Activated CD4-positive, alpha-beta T cell treated with anti-CD3 and anti-CD28 coated beads for 4 hours (primary cell): Measurements from ENCODE around the gene PSMC3.

Source experiments
- DNase-seq, 2 donors: peaks; one replicate each; pipeline ENCODE4 v3.0.0-alpha.2; 2020

Gene PSMC3

DNA sequence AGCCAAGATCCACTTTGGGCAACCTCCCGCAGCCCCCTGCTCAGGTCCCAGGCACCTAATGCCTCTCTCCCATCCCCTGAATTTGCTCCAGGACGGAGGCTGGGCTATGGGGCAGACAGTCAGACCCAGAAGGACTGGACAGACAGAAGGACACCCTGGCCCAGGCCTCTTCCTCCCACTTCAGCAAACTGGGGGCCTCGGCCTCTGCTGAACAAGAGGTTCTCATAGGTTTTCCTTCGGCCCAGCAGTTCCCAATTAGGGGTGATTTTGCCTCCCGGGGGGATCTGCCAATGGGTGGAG, 51.6 kb downstream of the PSMC3 start:
- no peak for DNase-seq

DNA sequence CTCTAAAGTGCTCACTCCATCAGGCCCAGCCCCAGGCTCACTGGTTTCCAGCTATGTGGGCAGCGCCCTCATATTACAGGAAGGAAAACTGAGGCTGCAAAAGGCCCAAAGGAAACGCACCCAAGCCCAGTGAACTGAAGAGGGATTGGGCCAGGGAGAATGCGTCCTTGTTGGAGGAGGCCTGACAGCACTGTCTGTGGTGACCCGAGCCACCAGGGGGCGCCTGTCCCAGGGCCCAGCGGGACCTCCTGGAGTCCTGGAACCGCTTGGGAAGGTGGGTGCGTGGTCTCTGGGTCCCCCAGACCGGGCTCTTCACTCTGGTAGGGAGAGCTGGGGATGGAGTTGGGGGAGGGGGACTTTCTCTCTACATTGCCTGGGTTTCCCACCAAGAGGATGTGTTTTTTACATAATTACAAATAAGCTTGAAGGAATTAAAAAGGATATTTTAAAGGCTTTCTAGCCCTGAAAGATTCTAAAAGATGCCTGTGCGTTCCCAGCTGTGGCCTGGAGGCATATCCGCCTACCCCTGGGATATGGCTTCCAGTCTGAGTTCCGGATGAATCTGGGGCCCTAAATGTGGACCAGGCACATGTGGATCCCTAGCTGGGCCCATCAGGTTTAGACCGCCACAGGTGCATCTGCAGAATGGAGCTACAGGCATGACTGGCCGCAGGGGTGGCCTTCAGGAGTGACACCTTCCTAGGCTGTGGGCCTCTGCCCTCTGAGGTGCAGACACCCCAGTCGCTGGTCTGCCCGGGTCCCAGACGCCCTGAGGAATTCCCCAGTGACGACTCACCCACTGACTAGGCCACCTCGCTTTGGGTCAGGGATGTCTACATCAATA, 52.1 kb downstream of the PSMC3 start:
- DNase-seq, result peak; percentile 83

DNA sequence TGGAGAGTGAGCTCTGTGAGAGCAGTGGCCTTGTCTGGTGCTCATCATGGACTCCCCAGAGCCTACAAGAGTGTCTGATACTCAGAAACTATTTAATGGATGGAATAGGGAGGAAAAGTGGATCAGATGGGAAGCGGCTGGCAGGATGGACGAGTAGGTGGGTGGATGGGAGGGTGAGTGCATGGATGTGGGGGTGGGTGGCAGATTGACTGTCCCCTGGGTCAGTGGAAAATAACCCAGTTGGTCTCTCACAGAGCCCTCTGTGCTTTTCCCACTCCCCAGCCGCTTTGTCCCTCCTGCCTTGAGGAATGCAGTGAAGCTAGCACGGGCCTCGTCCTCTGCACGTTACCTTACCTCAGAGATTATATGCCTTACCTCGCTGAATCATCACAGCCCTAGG, 53.8 kb downstream of the PSMC3 start:
- no peak for DNase-seq

- no peak for DNase-seq
Observed at GRCh38 chr11:47369676-47370075, 56.6 kb downstream of the PSMC3 start.
